ENCODE measurements around the gene SRL.

DNA sequence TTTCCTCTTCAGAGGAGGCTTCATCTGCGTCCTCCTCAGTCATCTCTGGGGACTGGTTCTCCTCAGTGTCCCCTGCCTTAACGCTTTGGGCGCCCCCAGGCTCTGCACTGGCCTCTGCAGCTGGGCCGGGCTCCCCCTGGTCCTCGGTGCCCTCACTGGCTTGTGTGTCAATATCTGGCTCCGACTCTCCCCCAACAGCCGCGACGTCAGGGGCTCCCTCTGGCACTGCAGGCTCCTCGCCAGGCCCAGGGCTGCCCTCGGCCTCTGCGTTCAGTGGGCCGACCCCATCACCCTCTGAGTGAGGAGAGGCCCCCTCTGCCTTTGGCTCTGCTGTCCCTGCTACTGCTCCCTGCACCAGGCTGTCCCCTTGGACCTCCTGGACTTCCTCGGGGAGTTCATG lies 34.7 kb downstream of the SRL start:
- TF ChIP-seq, protein P1, sequence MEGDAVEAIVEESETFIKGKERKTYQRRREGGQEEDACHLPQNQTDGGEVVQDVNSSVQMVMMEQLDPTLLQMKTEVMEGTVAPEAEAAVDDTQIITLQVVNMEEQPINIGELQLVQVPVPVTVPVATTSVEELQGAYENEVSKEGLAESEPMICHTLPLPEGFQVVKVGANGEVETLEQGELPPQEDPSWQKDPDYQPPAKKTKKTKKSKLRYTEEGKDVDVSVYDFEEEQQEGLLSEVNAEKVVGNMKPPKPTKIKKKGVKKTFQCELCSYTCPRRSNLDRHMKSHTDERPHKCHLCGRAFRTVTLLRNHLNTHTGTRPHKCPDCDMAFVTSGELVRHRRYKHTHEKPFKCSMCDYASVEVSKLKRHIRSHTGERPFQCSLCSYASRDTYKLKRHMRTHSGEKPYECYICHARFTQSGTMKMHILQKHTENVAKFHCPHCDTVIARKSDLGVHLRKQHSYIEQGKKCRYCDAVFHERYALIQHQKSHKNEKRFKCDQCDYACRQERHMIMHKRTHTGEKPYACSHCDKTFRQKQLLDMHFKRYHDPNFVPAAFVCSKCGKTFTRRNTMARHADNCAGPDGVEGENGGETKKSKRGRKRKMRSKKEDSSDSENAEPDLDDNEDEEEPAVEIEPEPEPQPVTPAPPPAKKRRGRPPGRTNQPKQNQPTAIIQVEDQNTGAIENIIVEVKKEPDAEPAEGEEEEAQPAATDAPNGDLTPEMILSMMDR (IDR thresholded peaks at IDR 0.05) = no peak
- TF ChIP-seq POLR2A (IDR thresholded peaks at IDR 0.05) = no peak

All from body of pancreas (tissue), 4 donors.